ENCODE results near the gene TNRC18.
"Not testable (repeated sequence)": the region's sequence is repeated elsewhere in the genome, so short reads cannot be mapped to it uniquely, and the experiment has no call there.

TNRC18 gene

GRCh38 chr7:5362466-5362865 is 61.2 kb downstream of the TNRC18 start:
- in situ Hi-C loops (cut with HindIII; ENCODE audit: low pct_ligation_motif_present, low pct_unique_long_range_greater_than_20kb, low sequenced_read_pairs), result no loop called here
- no peak for DNase-seq

GRCh38 chr7:5361446-5362127 is 62.0 kb downstream of the TNRC18 start:
- DNase-seq, result no peak
- in situ Hi-C loops (cut with HindIII; ENCODE audit: low pct_ligation_motif_present, low pct_unique_long_range_greater_than_20kb, low sequenced_read_pairs), result no loop called here

GRCh38 chr7:5360971-5361370 is 62.7 kb downstream of the TNRC18 start:
- no peak for DNase-seq
- in situ Hi-C loops (cut with HindIII; ENCODE audit: low pct_ligation_motif_present, low pct_unique_long_range_greater_than_20kb, low sequenced_read_pairs), result no loop called here

- in situ Hi-C loops (cut with HindIII; ENCODE audit: low pct_ligation_motif_present, low pct_unique_long_range_greater_than_20kb, low sequenced_read_pairs), result no loop called here
- DNase-seq, result no peak
Measured at GRCh38 chr7:5360451-5360850, 63.2 kb downstream of the TNRC18 start.

- DNase-seq; in situ Hi-C loops (cut with HindIII; ENCODE audit: low pct_ligation_motif_present, low pct_unique_long_range_greater_than_20kb, low sequenced_read_pairs): not testable (repeated sequence)
Measured at GRCh38 chr7:5360021-5360420, 63.6 kb downstream of the TNRC18 start.

GRCh38 chr7:5359344-5359743 is 64.3 kb downstream of the TNRC18 start:
- in situ Hi-C loops (cut with HindIII; ENCODE audit: low pct_ligation_motif_present, low pct_unique_long_range_greater_than_20kb, low sequenced_read_pairs), result no loop called here
- DNase-seq, result no peak

GRCh38 chr7:5357951-5358350 is 65.7 kb downstream of the TNRC18 start:
- DNase-seq, result no peak

GRCh38 chr7:5356751-5357119 is 66.9 kb downstream of the TNRC18 start:
- DNase-seq, result no peak
- in situ Hi-C loops (cut with HindIII; ENCODE audit: low pct_ligation_motif_present, low pct_unique_long_range_greater_than_20kb, low sequenced_read_pairs), result no loop called here

More at GRCh38 chr7:5357951-5358350, 65.7 kb downstream of the TNRC18 start:
- in situ Hi-C loops (cut with HindIII; ENCODE audit: low pct_ligation_motif_present, low pct_unique_long_range_greater_than_20kb, low sequenced_read_pairs), result no loop called here

- DNase-seq, result no peak
- in situ Hi-C loops (cut with HindIII; ENCODE audit: low pct_ligation_motif_present, low pct_unique_long_range_greater_than_20kb, low sequenced_read_pairs), result no loop called here
Measured at GRCh38 chr7:5354460-5355232, 69.0 kb downstream of the TNRC18 start.

- DNase-seq, result no peak
- in situ Hi-C loops (cut with HindIII; ENCODE audit: low pct_ligation_motif_present, low pct_unique_long_range_greater_than_20kb, low sequenced_read_pairs), result no loop called here
Measured at GRCh38 chr7:5352440-5353010, 71.1 kb downstream of the TNRC18 start.

- in situ Hi-C loops (cut with HindIII; ENCODE audit: low pct_ligation_motif_present, low pct_unique_long_range_greater_than_20kb, low sequenced_read_pairs), result no loop called here
- no peak for DNase-seq
Measured at GRCh38 chr7:5351507-5352265, 71.9 kb downstream of the TNRC18 start.

GRCh38 chr7:5350600-5351385 is 72.8 kb downstream of the TNRC18 start:
- in situ Hi-C loops (cut with HindIII; ENCODE audit: low pct_ligation_motif_present, low pct_unique_long_range_greater_than_20kb, low sequenced_read_pairs), result no loop called here
- no peak for DNase-seq

- in situ Hi-C loops (cut with HindIII; ENCODE audit: low pct_ligation_motif_present, low pct_unique_long_range_greater_than_20kb, low sequenced_read_pairs), result no loop called here
- DNase-seq, result no peak
Measured at GRCh38 chr7:5350174-5350463, 73.5 kb downstream of the TNRC18 start.

GRCh38 chr7:5349437-5350173 is 74.0 kb downstream of the TNRC18 start:
- DNase-seq, result no peak
- in situ Hi-C loops (cut with HindIII; ENCODE audit: low pct_ligation_motif_present, low pct_unique_long_range_greater_than_20kb, low sequenced_read_pairs), result no loop called here

- DNase-seq, result no peak
- in situ Hi-C loops (cut with HindIII; ENCODE audit: low pct_ligation_motif_present, low pct_unique_long_range_greater_than_20kb, low sequenced_read_pairs), result no loop called here
Measured at GRCh38 chr7:5349005-5349380, 74.6 kb downstream of the TNRC18 start.

GRCh38 chr7:5348134-5349004 is 75.3 kb downstream of the TNRC18 start:
- in situ Hi-C loops (cut with HindIII; ENCODE audit: low pct_ligation_motif_present, low pct_unique_long_range_greater_than_20kb, low sequenced_read_pairs), result no loop called here
- DNase-seq, result no peak

- in situ Hi-C loops (cut with HindIII; ENCODE audit: low pct_ligation_motif_present, low pct_unique_long_range_greater_than_20kb, low sequenced_read_pairs), result no loop called here
- no peak for DNase-seq
Measured at GRCh38 chr7:5345671-5346070, 78.0 kb downstream of the TNRC18 start.
